ENCODE measurements around the gene ACP2.
"Not testable (repeated sequence)": the region's sequence is repeated elsewhere in the genome, so short reads cannot be mapped to it uniquely, and the experiment has no call there.

- not testable (repeated sequence) for TF ChIP-seq CTCF (conservative IDR thresholded peaks at IDR 0.05; ENCODE audit: low read length); EZH2phosphoT487 (IDR thresholded peaks at IDR 0.05; ENCODE audit: borderline replicate concordance)
Measured at GRCh38 chr11:47191137-47191536, 57.5 kb downstream of the ACP2 start.

Data from Loucy (cell line).